ACC112 (cell line): Measurements from ENCODE around the gene ATG9A.
A peak's percentile ranks its signal among the peaks of the same experiment; 100 is the strongest.

Source experiments
- H2AFZ ChIP-seq: fragments of 200-600 bp; sonication (generic); one replicate; pipeline ENCODE4 v1.6.0; 2017; ENCODE audit warnings: antibody characterized with exemption, low read length; ENCODE audit not compliant: unreplicated experiment
- H3K27ac ChIP-seq: fragments of 200-600 bp; sonication (generic); 2 replicates; pipeline ENCODE4 v1.5.1; 2014; ENCODE audit warnings: low read depth, mild to moderate bottlenecking, antibody characterized with exemption, low read length, moderate library complexity
- H3K27me3 ChIP-seq: fragments of 200-600 bp; sonication (generic); 2 replicates; pipeline ENCODE4 v1.6.1; 2014; ENCODE audit warnings: mild to moderate bottlenecking, antibody characterized with exemption, low read length, moderate library complexity, mixed read lengths; ENCODE audit not compliant: insufficient read depth
- H3K36me3 ChIP-seq: fragments of 200-600 bp; sonication (generic); 2 replicates; pipeline ENCODE4 v1.6.1; 2016; ENCODE audit warnings: mild to moderate bottlenecking, antibody characterized with exemption, low read length, moderate library complexity, mixed read lengths; ENCODE audit not compliant: insufficient read depth
- H3K4me1 ChIP-seq: fragments of 200-600 bp; sonication (generic); one replicate; pipeline ENCODE4 v1.6.1; 2016; ENCODE audit warnings: low read length, mixed read lengths; ENCODE audit not compliant: insufficient read depth, unreplicated experiment, control insufficient read depth
- H3K4me3 ChIP-seq: fragments of 200-600 bp; sonication (generic); 2 replicates; pipeline ENCODE4 v1.5.1; 2014; ENCODE audit warnings: mild to moderate bottlenecking, low read depth, low read length
- H3K79me2 ChIP-seq: fragments of 200-600 bp; sonication (generic); one replicate; pipeline ENCODE4 v1.6.0; 2016; ENCODE audit warnings: low read length; ENCODE audit not compliant: control insufficient read depth, unreplicated experiment, insufficient read depth

The ATG9A gene

GRCh38 chr2:219213486-219214071, 15.9 kb downstream of the ATG9A start:
- Histone ChIP-seq H3K4me1 (peaks cover 18% of the 10 kb centered on the region), H3K36me3 (peaks cover 16% of the 10 kb centered on the region; the same call in 1 of the 2 replicates), H2AFZ (no peak overlapping the region), H3K27me3 (no peaks in the 10 kb centered on the region), H3K27ac (no peak overlapping the region), H3K79me2 (peaks cover 9% of the 10 kb centered on the region), H3K4me3 (no peak overlapping the region)

GRCh38 chr2:219213026-219213415, 16.4 kb downstream of the ATG9A start:
- H2AFZ ChIP-seq = no peak overlapping the region
- H3K4me1 ChIP-seq = peaks cover 24% of the 10 kb centered on the region
- no peaks in the 10 kb centered on the region for H3K27me3 ChIP-seq
- H3K36me3 ChIP-seq = peaks cover 16% of the 10 kb centered on the region; the same call in 1 of the 2 replicates
- H3K27ac ChIP-seq = no peak overlapping the region
- peaks cover 9% of the 10 kb centered on the region for H3K79me2 ChIP-seq
- no peak overlapping the region for H3K4me3 ChIP-seq

GRCh38 chr2:219210886-219211362, 18.5 kb downstream of the ATG9A start:
- Histone ChIP-seq H3K36me3 (peaks cover 14% of the 10 kb centered on the region; the same call in 1 of the 2 replicates), H3K79me2 (peaks cover 2% of the 10 kb centered on the region), H3K4me3 (no peak overlapping the region), H3K27me3 (no peaks in the 10 kb centered on the region), H3K4me1 (peaks cover 22% of the 10 kb centered on the region), H2AFZ (no peak overlapping the region), H3K27ac (no peak overlapping the region)

- Histone ChIP-seq H3K4me3 (no peak overlapping the region), H3K4me1 (peaks cover 23% of the 10 kb centered on the region), H3K27ac (no peak overlapping the region), H3K36me3 (peaks cover 11% of the 10 kb centered on the region; the same call in 1 of the 2 replicates), H3K27me3 (no peaks in the 10 kb centered on the region), H3K79me2 (no peaks in the 10 kb centered on the region), H2AFZ (no peak overlapping the region)
Observed at GRCh38 chr2:219210196-219210885, 19.1 kb downstream of the ATG9A start.

GRCh38 chr2:219209236-219210195, 19.9 kb downstream of the ATG9A start:
- Histone ChIP-seq H3K4me3 (no peak overlapping the region), H3K79me2 (no peaks in the 10 kb centered on the region), H2AFZ (no peak overlapping the region), H3K27ac (no peak overlapping the region), H3K36me3 (peaks cover 5% of the 10 kb centered on the region; the same call in 1 of the 2 replicates), H3K4me1 (peaks cover 23% of the 10 kb centered on the region), H3K27me3 (no peaks in the 10 kb centered on the region)

GRCh38 chr2:219207884-219208740, 21.3 kb downstream of the ATG9A start:
- H3K4me1 ChIP-seq = peaks cover 23% of the 10 kb centered on the region
- H3K4me3 ChIP-seq = peak overlapping the region; percentile 86
- H3K27ac ChIP-seq = 0 out of 2 replicates have a peak overlapping the region, but pooled peaks have one; percentile 25
- no peak overlapping the region for H2AFZ ChIP-seq
- peaks cover 2% of the 10 kb centered on the region; the same call in 1 of the 2 replicates for H3K36me3 ChIP-seq
- no peaks in the 10 kb centered on the region for H3K27me3 ChIP-seq
- H3K79me2 ChIP-seq = no peaks in the 10 kb centered on the region

- Histone ChIP-seq H3K27me3 (no peaks in the 10 kb centered on the region), H3K4me3 (peak overlapping the region; percentile 86), H3K79me2 (no peaks in the 10 kb centered on the region), H3K4me1 (peaks cover 23% of the 10 kb centered on the region), H3K27ac (peak overlapping the region; percentile 71), H2AFZ (no peak overlapping the region), H3K36me3 (peaks cover 2% of the 10 kb centered on the region; the same call in 1 of the 2 replicates)
Observed at GRCh38 chr2:219207134-219207883, 22.1 kb downstream of the ATG9A start.

GRCh38 chr2:219206328-219207133, 22.9 kb downstream of the ATG9A start, which contains the start of gene ZFAND2B:
Gene ZFAND2B (plus strand): TSS chr2:219206782. CDS start chr2:219206988, 206 bp downstream.
- Histone ChIP-seq H3K27me3 (no peaks in the 10 kb centered on the region), H3K36me3 (peaks cover 2% of the 10 kb centered on the region; the same call in 1 of the 2 replicates), H3K4me3 (peak within 1 kb of the TSS; percentile 86), H3K79me2 (no peaks in the 10 kb centered on the region), H3K27ac (peak within 1 kb of the TSS; percentile 71), H3K4me1 (peaks cover 23% of the 10 kb centered on the region), H2AFZ (peak within 1 kb of the TSS; percentile 88)

- H3K79me2 ChIP-seq = no peaks in the 10 kb centered on the region
- H3K27me3 ChIP-seq = no peaks in the 10 kb centered on the region
- H3K27ac ChIP-seq = peak overlapping the region; percentile 71
- peaks cover 23% of the 10 kb centered on the region for H3K4me1 ChIP-seq
- peaks cover 2% of the 10 kb centered on the region; the same call in 1 of the 2 replicates for H3K36me3 ChIP-seq
- H3K4me3 ChIP-seq = peak overlapping the region; percentile 86
- H2AFZ ChIP-seq = peak overlapping the region; percentile 88
Observed at GRCh38 chr2:219205981-219206327, 23.5 kb downstream of the ATG9A start.
